IMR-90 (cell line): ENCODE results near the gene SETD2. TPM values are rescaled to one million over a fixed set of nuclear protein-coding genes. Genes with fewer than 3 reads are reported as not detected.
A peak's percentile ranks its signal among the peaks of the same experiment; 100 is the strongest.

Source experiments
- ATAC-seq: fragments of 200-7000 bp; cut with Tn5 transposase; 2 replicates; pipeline ENCODE4 v1.9.1; 2020; ENCODE audit warnings: low read depth, mild to moderate bottlenecking, moderate library complexity
- BruUV-seq: library from RNA; stranded (reverse); fragments of 400-500 nt; replicated peaks from 2 replicates; lab custom pipeline; 2021; lab: Mats Ljungman, UMichigan
- CTCF ChIA-PET: fragments of 300-600 bp; formaldehyde crosslinking; extraction: SDS; loops from one replicate; lab custom pipeline; 2021; ENCODE audit warnings: antibody characterized with exemption; lab: Yijun Ruan, JAX
- POLR2A ChIA-PET: fragments of 300-600 bp; sonication (Branson Sonifier 250); formaldehyde crosslinking; loops from one replicate; lab custom pipeline; 2022; ENCODE audit warnings: antibody characterized with exemption; ENCODE audit not compliant: unreplicated experiment; lab: Charles Lee
- DNase-seq: peaks from one replicate; pipeline ENCODE4 v3.0.0; 2013
- H2AFZ ChIP-seq: replicated peaks from 2 replicates; pipeline ENCODE3; 2013; ENCODE audit warnings: low read length, mild to moderate bottlenecking; ENCODE audit not compliant: poor library complexity
- H2AK5ac ChIP-seq: 2 replicates; pipeline ENCODE4 v1.6.1; 2013; ENCODE audit warnings: low read depth, low read length, inconsistent platforms
- H2AK9ac ChIP-seq: replicated peaks from 2 replicates; pipeline ENCODE3; 2013; ENCODE audit warnings: mild to moderate bottlenecking, low read depth, low read length, moderate library complexity; ENCODE audit not compliant: poor library complexity
- H2BK120ac ChIP-seq: 2 replicates; pipeline ENCODE4 v1.6.1; 2013; ENCODE audit warnings: low read depth, low read length, inconsistent platforms
- H2BK15ac ChIP-seq: 3 replicates; pipeline ENCODE4 v1.6.1; 2013; ENCODE audit warnings: low read depth, low read length, inconsistent platforms
- H2BK20ac ChIP-seq: 2 replicates; pipeline ENCODE4 v1.6.1; 2013; ENCODE audit warnings: low read depth, mild to moderate bottlenecking, inconsistent platforms, low read length, moderate library complexity
- H2BK5ac ChIP-seq: 2 replicates; pipeline ENCODE4 v1.6.1; 2013; ENCODE audit warnings: mild to moderate bottlenecking, low read depth, low read length, inconsistent platforms; ENCODE audit not compliant: poor library complexity, severe bottlenecking
- H3K14ac ChIP-seq: replicated peaks from 2 replicates; pipeline ENCODE4 v1.6.1; 2013; ENCODE audit warnings: low read depth, low read length, inconsistent platforms
- H3K18ac ChIP-seq: 2 replicates; pipeline ENCODE4 v1.6.1; 2013; ENCODE audit warnings: low read depth, low read length, control low read depth
- H3K23ac ChIP-seq: 2 replicates; pipeline ENCODE4 v1.6.1; 2013; ENCODE audit warnings: low read depth, low read length, inconsistent platforms
- H3K27ac ChIP-seq: 2 replicates; pipeline ENCODE4 v1.5.1; 2013; ENCODE audit warnings: mild to moderate bottlenecking, control low read depth, low read length; ENCODE audit not compliant: insufficient read depth
- H3K27me3 ChIP-seq: 2 replicates; pipeline ENCODE4 v1.6.1; 2013; ENCODE audit warnings: low read length; ENCODE audit not compliant: control insufficient read depth, insufficient read depth
- H3K36me3 ChIP-seq: 2 replicates; pipeline ENCODE4 v1.6.1; 2013; ENCODE audit warnings: low read length, mixed read lengths; ENCODE audit not compliant: control insufficient read depth, insufficient read depth
- H3K4ac ChIP-seq: 2 replicates; pipeline ENCODE4 v1.6.1; 2013; ENCODE audit warnings: low read depth, low read length, inconsistent platforms
- H3K4me1 ChIP-seq: 2 replicates; pipeline ENCODE4 v1.6.1; 2013; ENCODE audit warnings: low read length, mixed read lengths; ENCODE audit not compliant: control insufficient read depth, insufficient read depth
- H3K4me2 ChIP-seq: 2 replicates; pipeline ENCODE4 v1.6.1; 2013; ENCODE audit warnings: low read depth, mild to moderate bottlenecking, control low read depth, low read length, moderate library complexity
- H3K4me3 ChIP-seq: 2 replicates; pipeline ENCODE4 v1.5.1; 2013; ENCODE audit warnings: low read depth, mild to moderate bottlenecking, control low read depth, low read length, moderate library complexity; ENCODE audit not compliant: insufficient read depth
- H3K56ac ChIP-seq: 2 replicates; pipeline ENCODE4 v1.6.1; 2013; ENCODE audit warnings: low read length, inconsistent platforms; ENCODE audit not compliant: insufficient read depth; ENCODE audit errors: extremely low read depth
- H3K79me1 ChIP-seq, 2 experiments: 2 replicates each; pipeline ENCODE4 v1.6.1; 2013; ENCODE audit warnings: low read length in 2 of 2, inconsistent platforms in 1 of 2, low read depth in 1 of 2
- H3K9ac ChIP-seq: 2 replicates; pipeline ENCODE4 v1.6.1; 2013; ENCODE audit warnings: low read depth, low read length, control low read depth
- H3K9me1 ChIP-seq: 2 replicates; pipeline ENCODE4 v1.6.1; 2013; ENCODE audit warnings: low read length, inconsistent platforms; ENCODE audit not compliant: insufficient read depth
- H3K9me3 ChIP-seq: 2 replicates; pipeline ENCODE4 v1.6.1; 2013; ENCODE audit warnings: low read length; ENCODE audit not compliant: control insufficient read depth, insufficient read depth
- H4K20me1 ChIP-seq: 2 replicates; pipeline ENCODE4 v1.6.1; 2013; ENCODE audit warnings: low read length, inconsistent platforms; ENCODE audit not compliant: insufficient read depth
- H4K5ac ChIP-seq: 2 replicates; pipeline ENCODE4 v1.6.1; 2013; ENCODE audit warnings: mild to moderate bottlenecking, low read depth, low read length, control low read depth
- H4K8ac ChIP-seq, 2 experiments: 2 replicates each; pipeline ENCODE4 v1.6.1; 2013; ENCODE audit warnings: low read depth in 2 of 2, low read length in 2 of 2, control low read depth in 1 of 2, inconsistent platforms in 1 of 2
- H4K91ac ChIP-seq: 2 replicates; pipeline ENCODE4 v1.6.1; 2013; ENCODE audit warnings: low read depth, low read length, inconsistent platforms; ENCODE audit not compliant: insufficient read depth
- BHLHE40 ChIP-seq: fragments of 150-350 bp; IDR thresholded peaks from 2 replicates; pipeline ENCODE4 v1.6.1; 2016; ENCODE audit warnings: mild to moderate bottlenecking, low read depth, low read length
- CEBPB ChIP-seq: IDR thresholded peaks from 2 replicates; pipeline ENCODE4 v1.6.1; 2012; ENCODE audit warnings: low read depth, low read length, improper control_type of control experiment
- CHD1 ChIP-seq: IDR thresholded peaks from 2 replicates; pipeline ENCODE4 v1.6.1; 2012; ENCODE audit warnings: low read depth, low read length, improper control_type of control experiment
- CTCF ChIP-seq: conservative IDR thresholded peaks from 2 replicates; pipeline ENCODE4 v1.5.1; 2012; ENCODE audit warnings: mild to moderate bottlenecking, low read depth, low read length, improper control_type of control experiment
- ELK1 ChIP-seq: fragments of 150-350 bp; IDR thresholded peaks from 2 replicates; pipeline ENCODE4 v1.6.1; 2016; ENCODE audit warnings: low read depth, mild to moderate bottlenecking, low read length, moderate library complexity, borderline replicate concordance
- MAFK ChIP-seq: IDR thresholded peaks from 2 replicates; pipeline ENCODE4 v1.6.1; 2012; ENCODE audit warnings: low read depth, low read length, improper control_type of control experiment
- MAZ ChIP-seq: IDR thresholded peaks from 2 replicates; pipeline ENCODE4 v1.6.1; 2012; ENCODE audit warnings: low read depth, mild to moderate bottlenecking, low read length, improper control_type of control experiment, moderate library complexity, borderline replicate concordance
- MXI1 ChIP-seq: IDR thresholded peaks from 2 replicates; pipeline ENCODE4 v1.6.1; 2012; ENCODE audit warnings: low read depth, mild to moderate bottlenecking, low read length, moderate library complexity, borderline replicate concordance
- NFE2L2 ChIP-seq: fragments of 150-350 bp; IDR thresholded peaks from 2 replicates; pipeline ENCODE4 v1.6.1; 2016; ENCODE audit warnings: low read depth, mild to moderate bottlenecking, low read length
- POLR2A ChIP-seq: IDR thresholded peaks from 2 replicates; pipeline ENCODE4 v1.6.1; 2012; ENCODE audit warnings: mild to moderate bottlenecking, low read depth, low read length
- RAD21 ChIP-seq: IDR thresholded peaks from 2 replicates; pipeline ENCODE4 v1.6.1; 2012; ENCODE audit warnings: low read length, improper control_type of control experiment
- RCOR1 ChIP-seq: IDR thresholded peaks from 2 replicates; pipeline ENCODE4 v1.6.1; 2012; ENCODE audit warnings: mild to moderate bottlenecking, low read length, improper control_type of control experiment; ENCODE audit not compliant: insufficient replicate concordance
- RFX5 ChIP-seq: IDR thresholded peaks from 2 replicates; pipeline ENCODE4 v1.8.0; 2012; ENCODE audit warnings: low read depth, mild to moderate bottlenecking, low read length, moderate library complexity
- SMC3 ChIP-seq: fragments of 150-350 bp; IDR thresholded peaks from 2 replicates; pipeline ENCODE4 v1.6.1; 2016; ENCODE audit warnings: low read depth, mild to moderate bottlenecking, antibody characterized with exemption, low read length, moderate library complexity
- WGBS, 2 experiments: methylation state at CpG; one replicate each; pipeline versions ENCODE4 v1.1.5 to v1.1.7; 2013; ENCODE audit warnings: missing lambda C conversion rate in 2 of 2; ENCODE audit not compliant: insufficient read length in 1 of 2; ENCODE audit errors: extremely low coverage in 2 of 2; 5-methylcytosine and 5-hydroxymethylcytosine counted together
- dilution Hi-C: fragments of 300-500 bp; cut with HindIII; formaldehyde crosslinking; loops from one replicate; pipeline ENCODE4 v1.14.3; 2018; ENCODE audit warnings: low sequenced_read_pairs; ENCODE audit not compliant: unreplicated experiment
- in situ Hi-C: fragments of 300-500 bp; cut with MboI; formaldehyde crosslinking; loops from 3 replicates; pipeline ENCODE4 v1.14.3; 2019; ENCODE audit warnings: low sequenced_read_pairs, inconsistent platforms, mixed read lengths
- intact Hi-C: fragments of 100-400 bp; cut with micrococcal nuclease; formaldehyde crosslinking; loops from 2 replicates; pipeline ENCODE4 v1.10.0; 2022
- polyA plus RNA-seq, 3 experiments: library from polyadenylated mRNA; depleted of rRNA; stranded (reverse); fragments of >200 nt; gene quantifications; 2 replicates each; pipeline ENCODE4 v1.2.3, GENCODE V29; 2012; ENCODE audit warnings: low replicate concordance in 1 of 3
- total RNA-seq: library from RNA; depleted of rRNA; stranded (reverse); fragments of >200 nt; gene quantifications from 2 replicates; pipeline ENCODE4 v1.2.3, GENCODE V29; 2012

Gene SETD2
- total and polyA plus RNA-seq, 2 of the 4 experiments (the other 2 are of a cell fraction) = 18.3 to 20.1 TPM

GRCh38 chr3:47002171-47003055 lies 161.5 kb downstream of the SETD2 start:
- 80% methylated on average over 7 of the region's 35 CpGs; no CpG with 5 or more reads in 1 of the 2 experiments for WGBS, 2 experiments
- Histone ChIP-seq H3K4me2 (no peak overlapping the region), H4K5ac (no peak overlapping the region), H4K8ac (no peak overlapping the region), H3K4me1 (peaks cover 3% of the 10 kb centered on the region; the same call in 1 of the 2 replicates), H2AFZ (no peak overlapping the region), H3K23ac (no peak overlapping the region), H3K4ac (no peak overlapping the region), H3K14ac (no peak overlapping the region), H3K56ac (no peak overlapping the region), H3K36me3 (peaks cover 6% of the 10 kb centered on the region; the same call in 1 of the 2 replicates), H2BK120ac (no peak overlapping the region), H3K9me1 (peaks cover 6% of the 10 kb centered on the region; the same call in 1 of the 2 replicates), H3K27me3 (no peaks in the 10 kb centered on the region), H3K4me3 (no peak overlapping the region), H3K18ac (no peak overlapping the region), H2BK20ac (no peak overlapping the region), H2AK5ac (no peak overlapping the region), H4K20me1 (no peaks in the 10 kb centered on the region; the same call in 1 of the 2 replicates), H2BK15ac (no peak overlapping the region), H3K9me3 (no peaks in the 10 kb centered on the region), H3K27ac (no peak overlapping the region), H3K79me1 (no peaks in the 10 kb centered on the region), H3K9ac (no peak overlapping the region), H2BK5ac (no peak overlapping the region), H2AK9ac (peak overlapping the region; percentile 24), H4K91ac (no peak overlapping the region)
- ATAC-seq = no peak
- CTCF ChIA-PET = no interaction called here
- dilution Hi-C loops = no loop called here
- in situ Hi-C loops = no loop called here
- POLR2A ChIA-PET = no interaction called here
- no peak for DNase-seq
- BruUV-seq = no TSS peak
- intact Hi-C loops = no loop called here
- TF ChIP-seq SMC3 (no peak), ELK1 (no peak), MAZ (no peak), CHD1 (no peak), CEBPB (no peak), NFE2L2 (no peak), BHLHE40 (no peak), POLR2A (no peak), RCOR1 (no peak), MXI1 (no peak), RFX5 (no peak), RAD21 (no peak), MAFK (no peak), CTCF (no peak)
